ENCODE measurements around the gene KCNK5.

KCNK5 gene

GRCh38 chr6:39197922-39198500, 31.3 kb downstream of the KCNK5 start:
- no peak for DNase-seq (ENCODE audit: low read depth)

- no peak for DNase-seq (ENCODE audit: low read depth)
Measured at GRCh38 chr6:39197521-39197920, 31.8 kb downstream of the KCNK5 start.

GRCh38 chr6:39196673-39197091, 32.6 kb downstream of the KCNK5 start:
- DNase-seq (ENCODE audit: low read depth): no peak

GRCh38 chr6:39195792-39196385, 33.4 kb downstream of the KCNK5 start:
- DNase-seq (ENCODE audit: low read depth): no peak

- no peak for DNase-seq (ENCODE audit: low read depth)
Measured at GRCh38 chr6:39194466-39194865, 34.8 kb downstream of the KCNK5 start.

- DNase-seq (ENCODE audit: low read depth): no peak
Measured at GRCh38 chr6:39193201-39193791, 36.0 kb downstream of the KCNK5 start.

- DNase-seq (ENCODE audit: low read depth): no peak
Measured at GRCh38 chr6:39192736-39193135, 36.5 kb downstream of the KCNK5 start.

- DNase-seq (ENCODE audit: low read depth): no peak
Measured at GRCh38 chr6:39191236-39191930, 37.9 kb downstream of the KCNK5 start.

GRCh38 chr6:39190545-39191235, 38.6 kb downstream of the KCNK5 start:
- no peak for DNase-seq (ENCODE audit: low read depth)

GRCh38 chr6:39189915-39190544, 39.2 kb downstream of the KCNK5 start:
- DNase-seq (ENCODE audit: low read depth): no peak

GRCh38 chr6:39189131-39189530, 40.1 kb downstream of the KCNK5 start:
- no peak for DNase-seq (ENCODE audit: low read depth)

GRCh38 chr6:39188571-39188970, 40.7 kb downstream of the KCNK5 start:
- DNase-seq (ENCODE audit: low read depth): peak; percentile 8

GRCh38 chr6:39188098-39188450, 41.2 kb downstream of the KCNK5 start:
- DNase-seq (ENCODE audit: low read depth): no peak

- DNase-seq (ENCODE audit: low read depth): no peak
Measured at GRCh38 chr6:39184906-39185580, 44.2 kb downstream of the KCNK5 start.

GRCh38 chr6:39182604-39183003, 46.7 kb downstream of the KCNK5 start:
- no peak for DNase-seq (ENCODE audit: low read depth)

- DNase-seq (ENCODE audit: low read depth): no peak
Measured at GRCh38 chr6:39181826-39182225, 47.4 kb downstream of the KCNK5 start.

- DNase-seq (ENCODE audit: low read depth): no peak
Measured at GRCh38 chr6:39181333-39181732, 47.9 kb downstream of the KCNK5 start.

GRCh38 chr6:39178804-39179203, 50.5 kb downstream of the KCNK5 start:
- no peak for DNase-seq (ENCODE audit: low read depth)

GRCh38 chr6:39178235-39178634, 51.0 kb downstream of the KCNK5 start:
- no peak for DNase-seq (ENCODE audit: low read depth)

GRCh38 chr6:39177130-39177529, 52.1 kb downstream of the KCNK5 start:
- no peak for DNase-seq (ENCODE audit: low read depth)

- no peak for DNase-seq (ENCODE audit: low read depth)
Measured at GRCh38 chr6:39173270-39173669, 56.0 kb downstream of the KCNK5 start.

- no peak for DNase-seq (ENCODE audit: low read depth)
Measured at GRCh38 chr6:39172377-39172757, 56.9 kb downstream of the KCNK5 start.
